AG08396 (cell line): Measurements from ENCODE around the gene FBP2.
"Not testable (repeated sequence)": the region's sequence is repeated elsewhere in the genome, so short reads cannot be mapped to it uniquely, and the experiment has no call there.

Experiments
- DNase-seq: peaks from one replicate; pipeline ENCODE4 v3.0.0; 2012; ENCODE audit warnings: low spot score, mixed read lengths

FBP2 gene

GRCh38 chr9:94563548-94563947, 30.1 kb downstream of the FBP2 start:
- DNase-seq, result no peak

- DNase-seq, result no peak
These were observed 33.4 kb downstream of the FBP2 start for GRCh38 chr9:94560237-94560636.

- no peak for DNase-seq
These were observed 36.2 kb downstream of the FBP2 start for GRCh38 chr9:94557376-94557775.

- DNase-seq, result peak; percentile 40
These were observed 38.9 kb downstream of the FBP2 start, which contains the start of gene PCAT7 for GRCh38 chr9:94554439-94555331. PCAT7 (plus strand) TSS chr9:94555083.

- no peak for DNase-seq
These were observed 39.6 kb downstream of the FBP2 start for GRCh38 chr9:94554078-94554438.

GRCh38 chr9:94553029-94553938, 40.3 kb downstream of the FBP2 start:
- no peak for DNase-seq

GRCh38 chr9:94545940-94546339, 47.7 kb downstream of the FBP2 start:
- DNase-seq, result no peak

- DNase-seq, result not testable (repeated sequence)
These were observed 49.3 kb downstream of the FBP2 start for GRCh38 chr9:94544335-94544734.

GRCh38 chr9:94538908-94539307, 54.7 kb downstream of the FBP2 start:
- no peak for DNase-seq

- no peak for DNase-seq
These were observed 58.7 kb downstream of the FBP2 start for GRCh38 chr9:94534901-94535300.

GRCh38 chr9:94533601-94534000, 60.0 kb downstream of the FBP2 start:
- DNase-seq, result no peak

- DNase-seq, result no peak
These were observed 60.5 kb downstream of the FBP2 start for GRCh38 chr9:94533155-94533554.

GRCh38 chr9:94528886-94529285, 64.7 kb downstream of the FBP2 start:
- DNase-seq, result no peak

- DNase-seq, result no peak
These were observed 66.7 kb downstream of the FBP2 start for GRCh38 chr9:94526951-94527350.

- DNase-seq, result no peak
These were observed 67.4 kb downstream of the FBP2 start for GRCh38 chr9:94526271-94526670.

- DNase-seq, result no peak
These were observed 68.1 kb downstream of the FBP2 start for GRCh38 chr9:94525396-94526035.

GRCh38 chr9:94517254-94517653, 76.4 kb downstream of the FBP2 start:
- no peak for DNase-seq

GRCh38 chr9:94514722-94515121, 78.9 kb downstream of the FBP2 start:
- no peak for DNase-seq

- no peak for DNase-seq
These were observed 81.7 kb downstream of the FBP2 start for GRCh38 chr9:94511955-94512265.

GRCh38 chr9:94511134-94511954, 82.3 kb downstream of the FBP2 start:
- no peak for DNase-seq
